ENCODE data around the gene PRR23C. TPM values are rescaled to one million over a fixed set of nuclear protein-coding genes. Genes with fewer than 3 reads are reported as not detected.

Gene PRR23C
- total and polyA plus RNA-seq, 9 of the 15 experiments (the other 6 are each of a cell fraction or from before 2014, with no cell fraction given), result not detected

DNA sequence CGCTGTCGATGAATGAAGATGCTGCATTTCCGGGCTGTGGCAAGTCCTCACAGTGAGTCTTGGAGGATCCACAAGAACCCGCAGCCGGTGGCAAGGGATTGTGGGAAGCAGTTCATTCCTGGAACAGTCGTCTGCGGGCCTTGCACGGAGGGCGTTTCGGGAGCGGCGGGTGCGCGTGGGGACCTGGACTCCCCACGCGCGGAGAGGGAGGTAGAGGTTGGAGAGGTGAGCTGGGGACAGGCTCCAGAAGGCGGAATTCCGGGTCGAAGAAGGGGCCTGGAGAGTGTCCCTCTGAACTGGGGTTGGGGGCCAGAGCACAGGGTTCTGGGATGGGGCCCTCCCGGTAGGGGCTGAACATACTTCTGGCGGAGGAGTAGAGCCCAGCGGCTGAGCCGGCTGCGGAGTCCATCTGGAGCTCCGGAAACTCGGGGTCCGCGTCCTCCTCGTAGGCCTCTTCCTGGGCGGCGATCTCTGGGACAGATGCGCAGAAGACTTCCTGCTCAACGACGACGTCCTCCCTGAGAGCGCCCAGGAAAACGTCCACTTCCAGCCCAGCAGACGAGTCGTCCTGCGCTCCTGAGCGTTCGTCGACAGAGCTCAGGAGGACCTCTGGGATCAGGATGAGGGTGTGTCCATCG, 39.2 kb downstream of the PRR23C start:
- ATAC-seq (no peak), DNase-seq (ENCODE audit: extremely low read depth in 1 of 4, low spot score in 3 of 4) (no peak), FAIRE-seq (no peak)
- POLR2A ChIA-PET, result no interaction called here
- in situ Hi-C loops (cut with MboI), result no loop called here
- H3K4me2 ChIP-seq (ENCODE audit: insufficient read depth, low read length), result no peak overlapping the region
- no peak overlapping the region for H3K4me3 ChIP-seq
- no peak overlapping the region for H3K9ac ChIP-seq (ENCODE audit: insufficient read depth in 1 of 2, low read depth in 2 of 2, low read length in 2 of 2)
- no peaks in the 10 kb centered on the region for H3K27me3 ChIP-seq (ENCODE audit: control insufficient read depth in 2 of 2, insufficient read depth in 2 of 2, low read length in 2 of 2)
- no peaks in the 10 kb centered on the region for H3K79me2 ChIP-seq (ENCODE audit: control insufficient read depth, insufficient read depth, low read length)
- H4K20me1 ChIP-seq (replicated peaks; ENCODE audit: control insufficient read depth, insufficient read depth, low read length), result no peaks in the 10 kb centered on the region
- H3K36me3 ChIP-seq (ENCODE audit: control insufficient read depth, insufficient read depth, low read length), result no peaks in the 10 kb centered on the region
- no peak overlapping the region for H3K27ac ChIP-seq (ENCODE audit: extremely low read depth, low read depth, low read length)
- no peaks in the 10 kb centered on the region for H3K9me3 ChIP-seq (replicated peaks; ENCODE audit: control insufficient read depth, insufficient read depth, low read depth, low read length)
- WGBS (ENCODE audit: insufficient coverage, low coverage, missing lambda C conversion rate), result 61% methylated on average over 27 of the region's 45 CpGs
- H2AFZ ChIP-seq (ENCODE audit: low read depth, low read length), result no peak overlapping the region
- intact Hi-C loops (cut with micrococcal nuclease), result no loop called here
- peaks cover 0 to 4% of the 10 kb centered on the region in 2 experiments; a peak in 1 of 5 replicates for H3K4me1 ChIP-seq (replicated peaks in 1 of 2; ENCODE audit: control insufficient read depth in 2 of 2, insufficient read depth in 2 of 2, low read length in 2 of 2)
- CTCF ChIA-PET (ENCODE audit: low intra/inter-chr PET ratio), result no interaction called here
- no peaks in the 10 kb centered on the region for H3K9me1 ChIP-seq (ENCODE audit: control insufficient read depth, insufficient read depth, low read length)
- no TSS peak for BruUV-seq (replicated peaks)
- TF ChIP-seq ARID2 (IDR thresholded peaks at IDR 0.05), result no peak
- TF ChIP-seq SREBF1 (IDR thresholded peaks at IDR 0.05; ENCODE audit: borderline replicate concordance, low read depth, low read length), result no peak
- TF ChIP-seq ADNP (tag; IDR thresholded peaks at IDR 0.05), result no peak
- TF ChIP-seq ARID3B (CRISPR knock-in tag; IDR thresholded peaks at IDR 0.05; ENCODE audit: borderline replicate concordance), result no peak
- no peak for TF ChIP-seq TAF1 (IDR thresholded peaks at IDR 0.05; ENCODE audit: control insufficient read depth, extremely low read depth, insufficient read depth, low read length, severe bottlenecking)
- no peak for TF ChIP-seq ESRRA (IDR thresholded peaks at IDR 0.05; ENCODE audit: borderline replicate concordance, low read depth)
- no peak for TF ChIP-seq PTRF (tag; IDR thresholded peaks at IDR 0.05)
- TF ChIP-seq COPS2 (conservative IDR thresholded peaks at IDR 0.05), result no peak
- TF ChIP-seq ASH1L (IDR thresholded peaks at IDR 0.05; ENCODE audit: borderline replicate concordance, low read depth, partially characterized antibody), result no peak
- TF ChIP-seq HCFC1 (IDR thresholded peaks at IDR 0.05; ENCODE audit: low read depth, low read length), result no peak
- no peak for TF ChIP-seq JUNB (CRISPR knock-in tag; conservative IDR thresholded peaks at IDR 0.05)
- no peak for TF ChIP-seq ZNF184 (CRISPR knock-in tag; IDR thresholded peaks at IDR 0.05)
- no peak for TF ChIP-seq TCF7 (IDR thresholded peaks at IDR 0.05; ENCODE audit: borderline replicate concordance)
- TF ChIP-seq NCOR1 (IDR thresholded peaks at IDR 0.05), result no peak
- no peak for TF ChIP-seq NCOA4 (IDR thresholded peaks at IDR 0.05; ENCODE audit: partially characterized antibody)
- TF ChIP-seq RNF2 (IDR thresholded peaks at IDR 0.05), result no peak
- TF ChIP-seq SUPT5H (IDR thresholded peaks at IDR 0.05), result no peak
- no peak for TF ChIP-seq ARID4B (CRISPR knock-in tag; IDR thresholded peaks at IDR 0.05)
